GM18511 (cell line): ENCODE data around the gene LPAR2.
"Not testable (repeated sequence)": the region's sequence is repeated elsewhere in the genome, so short reads cannot be mapped to it uniquely, and the experiment has no call there.

ENCODE experiments used
- ATAC-seq: cut with Tn5 transposase; IDR thresholded peaks from one replicate; pipeline ENCODE4 v1.9.1; 2021; ENCODE audit warnings: mild to moderate bottlenecking, moderate library complexity; ENCODE audit not compliant: unreplicated experiment

LPAR2 gene

GRCh38 chr19:19633711-19634515 is 5.9 kb upstream of the LPAR2 start:
- no peak for ATAC-seq

- ATAC-seq: no peak
Measured at GRCh38 chr19:19632661-19633060, 4.6 kb upstream of the LPAR2 start.

- no peak for ATAC-seq
Measured at GRCh38 chr19:19631346-19631745, 3.3 kb upstream of the LPAR2 start.

- ATAC-seq: no peak
Measured at GRCh38 chr19:19630426-19630825, 2.4 kb upstream of the LPAR2 start.

- ATAC-seq: no peak
Measured at GRCh38 chr19:19630062-19630414, 2.0 kb upstream of the LPAR2 start.

GRCh38 chr19:19628501-19629134 is 598 bp upstream of the LPAR2 start:
- peak; percentile 32 for ATAC-seq

- no peak for ATAC-seq
Measured at GRCh38 chr19:19626516-19627472, 1.2 kb downstream of the LPAR2 start.

- ATAC-seq: no peak
Measured at GRCh38 chr19:19624032-19624570, 3.9 kb downstream of the LPAR2 start.

GRCh38 chr19:19623383-19623782 is 4.6 kb downstream of the LPAR2 start:
- no peak for ATAC-seq

- ATAC-seq: no peak
Measured at GRCh38 chr19:19619849-19620210, 8.2 kb downstream of the LPAR2 start.

GRCh38 chr19:19619181-19619848 is 8.7 kb downstream of the LPAR2 start:
- no peak for ATAC-seq

GRCh38 chr19:19618219-19619051 is 9.6 kb downstream of the LPAR2 start, which contains the start of gene PBX4:
TSS of gene PBX4 (minus strand) at chr19:19618687. CDS start at chr19:19618629, 58 bp downstream.
- ATAC-seq: peak; percentile 98

- ATAC-seq: no peak
Measured at GRCh38 chr19:19615086-19615485, 12.9 kb downstream of the LPAR2 start.

GRCh38 chr19:19613506-19613905 is 14.5 kb downstream of the LPAR2 start:
- ATAC-seq: no peak

GRCh38 chr19:19610376-19611202 is 17.4 kb downstream of the LPAR2 start:
- no peak for ATAC-seq

- ATAC-seq: not testable (repeated sequence)
Measured at GRCh38 chr19:19606686-19607085, 21.3 kb downstream of the LPAR2 start.

GRCh38 chr19:19606021-19606420 is 22.0 kb downstream of the LPAR2 start:
- ATAC-seq: no peak

- ATAC-seq: no peak
Measured at GRCh38 chr19:19602713-19603324, 25.2 kb downstream of the LPAR2 start.
